Measurements from ENCODE around the gene SUSD4. TPM values are rescaled to one million over a fixed set of nuclear protein-coding genes. Genes with fewer than 3 reads are reported as not detected.

SUSD4 gene
- total RNA-seq, 2 experiments from 2014 or later = 1.1 to 1.8 TPM

- no peaks in the 10 kb centered on the region for H3K27me3 Mint-ChIP-seq (ENCODE audit: low read depth)
- no peak overlapping the region for H3K27ac Mint-ChIP-seq
- DNase-seq = no peak
- H3K36me3 Mint-ChIP-seq (ENCODE audit: low read depth) = no peaks in the 10 kb centered on the region
- no peaks in the 10 kb centered on the region for H3K4me1 Mint-ChIP-seq (ENCODE audit: low read depth)
- H3K4me3 Mint-ChIP-seq = no peak overlapping the region
- CTCF ChIA-PET = interaction anchor here (0.5 to 2.3 kb wide), 4 partner anchors 21 to 944 kb away, joined by 4 to 6 read pairs (median 4); no protein-coding TSS in a partner anchor
- intact Hi-C loops (cut with micrococcal nuclease) = no loop called here
- H3K9me3 Mint-ChIP-seq = no peaks in the 10 kb centered on the region
Measured at GRCh38 chr1:223337174-223337869, 26.7 kb downstream of the SUSD4 start.

GRCh38 chr1:223334156-223334555 is 29.8 kb downstream of the SUSD4 start:
- no peaks in the 10 kb centered on the region for H3K27me3 Mint-ChIP-seq (ENCODE audit: low read depth)
- H3K9me3 Mint-ChIP-seq = no peaks in the 10 kb centered on the region
- peaks cover 9% of the 10 kb centered on the region for H3K4me1 Mint-ChIP-seq (ENCODE audit: low read depth)
- H3K27ac Mint-ChIP-seq = no peak overlapping the region
- intact Hi-C loops (cut with micrococcal nuclease) = no loop called here
- no peak overlapping the region for H3K4me3 Mint-ChIP-seq
- no peaks in the 10 kb centered on the region for H3K36me3 Mint-ChIP-seq (ENCODE audit: low read depth)
- CTCF ChIA-PET = no interaction called here
- DNase-seq = no peak

- peaks cover 9% of the 10 kb centered on the region for H3K4me1 Mint-ChIP-seq (ENCODE audit: low read depth)
- H3K9me3 Mint-ChIP-seq = no peaks in the 10 kb centered on the region
- intact Hi-C loops (cut with micrococcal nuclease) = no loop called here
- CTCF ChIA-PET = no interaction called here
- H3K27ac Mint-ChIP-seq = no peak overlapping the region
- no peaks in the 10 kb centered on the region for H3K36me3 Mint-ChIP-seq (ENCODE audit: low read depth)
- no peaks in the 10 kb centered on the region for H3K27me3 Mint-ChIP-seq (ENCODE audit: low read depth)
- no peak overlapping the region for H3K4me3 Mint-ChIP-seq
- no peak for DNase-seq
Measured at GRCh38 chr1:223332997-223333396, 31.0 kb downstream of the SUSD4 start.

GRCh38 chr1:223331929-223332328 is 32.0 kb downstream of the SUSD4 start:
- H3K4me1 Mint-ChIP-seq (ENCODE audit: low read depth) = peaks cover 9% of the 10 kb centered on the region
- H3K27me3 Mint-ChIP-seq (ENCODE audit: low read depth) = no peaks in the 10 kb centered on the region
- no peak overlapping the region for H3K27ac Mint-ChIP-seq
- H3K9me3 Mint-ChIP-seq = no peaks in the 10 kb centered on the region
- DNase-seq = no peak
- H3K36me3 Mint-ChIP-seq (ENCODE audit: low read depth) = no peaks in the 10 kb centered on the region
- intact Hi-C loops (cut with micrococcal nuclease) = no loop called here
- H3K4me3 Mint-ChIP-seq = no peak overlapping the region
- CTCF ChIA-PET = no interaction called here

GRCh38 chr1:223331301-223331700 is 32.7 kb downstream of the SUSD4 start:
- Mint-ChIP-seq H3K4me3 (no peak overlapping the region), H3K9me3 (no peaks in the 10 kb centered on the region), H3K27me3 (ENCODE audit: low read depth) (no peaks in the 10 kb centered on the region), H3K27ac (no peak overlapping the region), H3K4me1 (ENCODE audit: low read depth) (peaks cover 9% of the 10 kb centered on the region), H3K36me3 (ENCODE audit: low read depth) (no peaks in the 10 kb centered on the region)
- CTCF ChIA-PET = no interaction called here
- peak; percentile 44 for DNase-seq
- intact Hi-C loops (cut with micrococcal nuclease) = no loop called here

- Mint-ChIP-seq H3K4me1 (ENCODE audit: low read depth) (peaks cover 9% of the 10 kb centered on the region), H3K27ac (no peak overlapping the region), H3K27me3 (ENCODE audit: low read depth) (no peaks in the 10 kb centered on the region), H3K4me3 (no peak overlapping the region), H3K9me3 (no peaks in the 10 kb centered on the region), H3K36me3 (ENCODE audit: low read depth) (no peaks in the 10 kb centered on the region)
- intact Hi-C loops (cut with micrococcal nuclease) = no loop called here
- no peak for DNase-seq
- CTCF ChIA-PET = no interaction called here
Measured at GRCh38 chr1:223330466-223330865, 33.5 kb downstream of the SUSD4 start.

GRCh38 chr1:223329664-223330415 is 34.1 kb downstream of the SUSD4 start:
- no peaks in the 10 kb centered on the region for H3K36me3 Mint-ChIP-seq (ENCODE audit: low read depth)
- no peak for DNase-seq

GRCh38 chr1:223329252-223329651 is 34.7 kb downstream of the SUSD4 start:
- Mint-ChIP-seq H3K9me3 (no peaks in the 10 kb centered on the region), H3K4me3 (no peak overlapping the region), H3K27ac (no peak overlapping the region), H3K36me3 (ENCODE audit: low read depth) (no peaks in the 10 kb centered on the region), H3K27me3 (ENCODE audit: low read depth) (no peaks in the 10 kb centered on the region), H3K4me1 (ENCODE audit: low read depth) (peaks cover 11% of the 10 kb centered on the region)
- CTCF ChIA-PET = no interaction called here
- no peak for DNase-seq
- intact Hi-C loops (cut with micrococcal nuclease) = no loop called here

More at GRCh38 chr1:223329664-223330415, 34.1 kb downstream of the SUSD4 start:
- Mint-ChIP-seq H3K4me1 (ENCODE audit: low read depth) (peaks cover 9% of the 10 kb centered on the region), H3K9me3 (no peaks in the 10 kb centered on the region), H3K27me3 (ENCODE audit: low read depth) (no peaks in the 10 kb centered on the region), H3K27ac (no peak overlapping the region), H3K4me3 (no peak overlapping the region)
- CTCF ChIA-PET = no interaction called here
- intact Hi-C loops (cut with micrococcal nuclease) = no loop called here

- H3K9me3 Mint-ChIP-seq = no peaks in the 10 kb centered on the region
- H3K4me1 Mint-ChIP-seq (ENCODE audit: low read depth) = peaks cover 18% of the 10 kb centered on the region
- H3K27ac Mint-ChIP-seq = no peak overlapping the region
- H3K27me3 Mint-ChIP-seq (ENCODE audit: low read depth) = no peaks in the 10 kb centered on the region
- DNase-seq = no peak
- CTCF ChIA-PET = no interaction called here
- no peak overlapping the region for H3K4me3 Mint-ChIP-seq
- no peaks in the 10 kb centered on the region for H3K36me3 Mint-ChIP-seq (ENCODE audit: low read depth)
- intact Hi-C loops (cut with micrococcal nuclease) = no loop called here
Measured at GRCh38 chr1:223328566-223328965, 35.4 kb downstream of the SUSD4 start.

- no peak overlapping the region for H3K27ac Mint-ChIP-seq
- no peaks in the 10 kb centered on the region for H3K27me3 Mint-ChIP-seq (ENCODE audit: low read depth)
- no peaks in the 10 kb centered on the region for H3K36me3 Mint-ChIP-seq (ENCODE audit: low read depth)
- peaks cover 31% of the 10 kb centered on the region for H3K4me1 Mint-ChIP-seq (ENCODE audit: low read depth)
- intact Hi-C loops (cut with micrococcal nuclease) = no loop called here
- no peak overlapping the region for H3K4me3 Mint-ChIP-seq
- no peaks in the 10 kb centered on the region for H3K9me3 Mint-ChIP-seq
- CTCF ChIA-PET = interaction anchor here (1.0 kb wide), 1 partner anchor 301 kb away, joined by 3 read pairs; no protein-coding TSS in a partner anchor
- DNase-seq = no peak
Measured at GRCh38 chr1:223326776-223327175, 37.2 kb downstream of the SUSD4 start.

- CTCF ChIA-PET = interaction anchor here (1.0 to 1.5 kb wide), 2 partner anchors 14 to 41 kb away, joined by 3 to 6 read pairs; partner anchors contain the start of gene SUSD4
- Mint-ChIP-seq H3K9me3 (no peaks in the 10 kb centered on the region), H3K4me3 (no peak overlapping the region), H3K4me1 (ENCODE audit: low read depth) (peaks cover 22% of the 10 kb centered on the region), H3K27ac (no peak overlapping the region), H3K27me3 (ENCODE audit: low read depth) (no peaks in the 10 kb centered on the region), H3K36me3 (ENCODE audit: low read depth) (no peaks in the 10 kb centered on the region)
- peak; percentile 46 for DNase-seq
- intact Hi-C loops (cut with micrococcal nuclease) = no loop called here
Measured at GRCh38 chr1:223323491-223324484, 40.2 kb downstream of the SUSD4 start.

GRCh38 chr1:223322868-223323267 is 41.1 kb downstream of the SUSD4 start:
- H3K27ac Mint-ChIP-seq = no peak overlapping the region
- peaks cover 22% of the 10 kb centered on the region for H3K4me1 Mint-ChIP-seq (ENCODE audit: low read depth)
- no peaks in the 10 kb centered on the region for H3K9me3 Mint-ChIP-seq
- DNase-seq = no peak
- no peak overlapping the region for H3K4me3 Mint-ChIP-seq
- no peaks in the 10 kb centered on the region for H3K36me3 Mint-ChIP-seq (ENCODE audit: low read depth)
- no peaks in the 10 kb centered on the region for H3K27me3 Mint-ChIP-seq (ENCODE audit: low read depth)
- CTCF ChIA-PET = interaction anchor here (1.0 kb wide), 1 partner anchor 42 kb away, joined by 6 read pairs; the partner anchor contains the start of gene SUSD4
- intact Hi-C loops (cut with micrococcal nuclease) = no loop called here
